Astrocyte (in vitro differentiated cells and primary cell): ENCODE data around the gene PKDCC. TPM values are rescaled to one million over a fixed set of nuclear protein-coding genes. Genes with fewer than 3 reads are reported as not detected.
A peak's percentile ranks its signal among the peaks of the same experiment; 100 is the strongest.

Source experiments
- DNase-seq: peaks from one replicate; pipeline ENCODE4 v3.0.0-alpha.2; 2010; ENCODE audit warnings: low read depth
- FAIRE-seq: peaks from 2 replicates; lab custom pipeline; 2011; peaks lifted over from hg19 to GRCh38; lab: Jason Lieb, UNC
- H2AFZ ChIP-seq: 2 replicates; pipeline ENCODE4 v1.6.0; 2012; ENCODE audit warnings: low read depth, low read length, inconsistent platforms
- H3K27ac ChIP-seq: 2 replicates; pipeline ENCODE4 v1.5.1; 2011; ENCODE audit warnings: low read depth, low read length, inconsistent platforms
- H3K27me3 ChIP-seq: 2 replicates; pipeline ENCODE4 v1.6.0; 2011; ENCODE audit warnings: low read length, inconsistent platforms; ENCODE audit not compliant: insufficient read depth
- H3K36me3 ChIP-seq: 2 replicates; pipeline ENCODE4 v1.5.1; 2011; ENCODE audit warnings: low read length, inconsistent platforms; ENCODE audit not compliant: insufficient read depth
- H3K4me1 ChIP-seq: 2 replicates; pipeline ENCODE4 v1.5.1; 2011; ENCODE audit warnings: low read length, inconsistent platforms; ENCODE audit not compliant: insufficient read depth
- H3K4me2 ChIP-seq: 2 replicates; pipeline ENCODE4 v1.6.0; 2012; ENCODE audit warnings: low read length, inconsistent platforms
- H3K4me3 ChIP-seq: 2 replicates; pipeline ENCODE4 v1.5.1; 2011; ENCODE audit warnings: low read depth, mild to moderate bottlenecking, low read length, inconsistent platforms; ENCODE audit not compliant: insufficient read depth
- H3K79me2 ChIP-seq: 2 replicates; pipeline ENCODE4 v1.6.0; 2012; ENCODE audit warnings: mild to moderate bottlenecking, low read length, inconsistent platforms; ENCODE audit not compliant: insufficient read depth
- H3K9ac ChIP-seq: 2 replicates; pipeline ENCODE4 v1.6.0; 2012; ENCODE audit warnings: mild to moderate bottlenecking, low read length, inconsistent platforms
- H3K9me3 ChIP-seq: 2 replicates; pipeline ENCODE4 v1.5.1; 2012; ENCODE audit warnings: low read depth, mild to moderate bottlenecking, low read length, inconsistent platforms; ENCODE audit not compliant: insufficient read depth
- H4K20me1 ChIP-seq: 2 replicates; pipeline ENCODE4 v1.6.0; 2012; ENCODE audit warnings: low read length, inconsistent platforms; ENCODE audit not compliant: insufficient read depth
- H3K27ac Mint-ChIP-seq: one replicate; pipeline ENCODE4 v1.8.0; 2021; ENCODE audit warnings: mild to moderate bottlenecking, mixed read lengths; ENCODE audit not compliant: unreplicated experiment
- H3K27me3 Mint-ChIP-seq: one replicate; pipeline ENCODE4 v1.8.0; 2021; ENCODE audit warnings: low read depth, mixed read lengths; ENCODE audit not compliant: unreplicated experiment
- H3K36me3 Mint-ChIP-seq: one replicate; pipeline ENCODE4 v1.8.0; 2021; ENCODE audit warnings: low read depth, mixed read lengths; ENCODE audit not compliant: unreplicated experiment
- H3K4me1 Mint-ChIP-seq: one replicate; pipeline ENCODE4 v1.8.0; 2021; ENCODE audit warnings: low read depth, mixed read lengths; ENCODE audit not compliant: unreplicated experiment
- H3K4me3 Mint-ChIP-seq: one replicate; pipeline ENCODE4 v1.8.0; 2021; ENCODE audit warnings: mild to moderate bottlenecking, moderate library complexity, mixed read lengths; ENCODE audit not compliant: unreplicated experiment
- H3K9me3 Mint-ChIP-seq: one replicate; pipeline ENCODE4 v1.8.0; 2021; ENCODE audit warnings: mild to moderate bottlenecking, mixed read lengths; ENCODE audit not compliant: unreplicated experiment
- EZH2 ChIP-seq: IDR thresholded peaks from 2 replicates; pipeline ENCODE4 v1.6.1; 2012; ENCODE audit warnings: mild to moderate bottlenecking, low read length, inconsistent platforms; ENCODE audit not compliant: insufficient read depth
- total RNA-seq: library from RNA; stranded (reverse); gene quantifications from 2 replicates; pipeline ENCODE4 v1.2.1, GENCODE V29; 2021
- TF ChIP-seq, protein P1 (sequence below): IDR thresholded peaks from 2 replicates; pipeline ENCODE4 v1.5.1; 2011; ENCODE audit warnings: low read depth, mild to moderate bottlenecking, inconsistent platforms, low read length, moderate library complexity; ENCODE audit not compliant: insufficient read depth

PKDCC gene
- total RNA-seq, 1 donor from 2014 or later: 6.9 TPM

DNA sequence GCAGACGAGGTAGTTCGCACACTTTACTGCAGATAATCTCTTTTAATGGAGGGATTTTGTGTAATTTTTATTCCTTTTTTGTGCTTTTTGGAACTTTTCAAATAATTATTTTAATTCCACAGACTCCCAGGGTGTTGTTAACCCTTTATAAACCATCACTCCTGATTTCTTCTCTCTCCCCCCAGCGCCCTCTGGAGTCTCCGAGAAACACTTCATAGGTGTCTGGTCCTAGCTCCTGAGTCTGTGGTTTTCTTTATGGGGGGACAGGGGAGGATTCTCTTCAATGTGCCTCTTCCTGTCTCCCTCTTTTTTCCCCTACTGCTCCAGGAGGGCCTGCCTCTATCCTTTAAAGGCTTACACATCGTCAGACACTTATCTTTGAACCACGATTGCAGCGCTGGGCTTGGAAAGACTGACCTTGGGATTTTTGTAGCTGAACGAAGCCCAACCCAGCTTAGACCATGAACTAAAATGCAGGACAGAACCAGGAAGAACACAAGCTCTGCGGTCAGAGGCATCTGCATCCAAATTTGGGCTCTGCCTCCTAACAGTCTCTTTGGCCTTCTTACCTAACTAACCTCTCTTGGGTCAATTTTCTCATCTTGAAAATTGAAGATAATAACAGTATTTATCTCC is 7.1 kb upstream of the PKDCC start:
- peaks cover 28% of the 10 kb centered on the region for H3K27me3 Mint-ChIP-seq
- H3K4me3 ChIP-seq: no peak overlapping the region
- no peak overlapping the region for H3K4me2 ChIP-seq
- FAIRE-seq: no peak
- no peak overlapping the region for H3K9ac ChIP-seq
- H2AFZ ChIP-seq: no peak overlapping the region
- no peak overlapping the region for H3K27ac Mint-ChIP-seq
- H3K79me2 ChIP-seq: no peaks in the 10 kb centered on the region
- H3K9me3 Mint-ChIP-seq: no peaks in the 10 kb centered on the region
- H3K4me1 ChIP-seq: no peaks in the 10 kb centered on the region
- H3K9me3 ChIP-seq: no peaks in the 10 kb centered on the region
- H3K27ac ChIP-seq: no peak overlapping the region
- no peak overlapping the region for H3K4me3 Mint-ChIP-seq
- H3K4me1 Mint-ChIP-seq: no peaks in the 10 kb centered on the region
- no peaks in the 10 kb centered on the region for H4K20me1 ChIP-seq
- H3K36me3 Mint-ChIP-seq: peaks cover 4% of the 10 kb centered on the region
- H3K36me3 ChIP-seq: no peaks in the 10 kb centered on the region
- no peak for DNase-seq
- peaks cover 5% of the 10 kb centered on the region for H3K27me3 ChIP-seq
- no peak for TF ChIP-seq EZH2
- TF ChIP-seq, protein P1, sequence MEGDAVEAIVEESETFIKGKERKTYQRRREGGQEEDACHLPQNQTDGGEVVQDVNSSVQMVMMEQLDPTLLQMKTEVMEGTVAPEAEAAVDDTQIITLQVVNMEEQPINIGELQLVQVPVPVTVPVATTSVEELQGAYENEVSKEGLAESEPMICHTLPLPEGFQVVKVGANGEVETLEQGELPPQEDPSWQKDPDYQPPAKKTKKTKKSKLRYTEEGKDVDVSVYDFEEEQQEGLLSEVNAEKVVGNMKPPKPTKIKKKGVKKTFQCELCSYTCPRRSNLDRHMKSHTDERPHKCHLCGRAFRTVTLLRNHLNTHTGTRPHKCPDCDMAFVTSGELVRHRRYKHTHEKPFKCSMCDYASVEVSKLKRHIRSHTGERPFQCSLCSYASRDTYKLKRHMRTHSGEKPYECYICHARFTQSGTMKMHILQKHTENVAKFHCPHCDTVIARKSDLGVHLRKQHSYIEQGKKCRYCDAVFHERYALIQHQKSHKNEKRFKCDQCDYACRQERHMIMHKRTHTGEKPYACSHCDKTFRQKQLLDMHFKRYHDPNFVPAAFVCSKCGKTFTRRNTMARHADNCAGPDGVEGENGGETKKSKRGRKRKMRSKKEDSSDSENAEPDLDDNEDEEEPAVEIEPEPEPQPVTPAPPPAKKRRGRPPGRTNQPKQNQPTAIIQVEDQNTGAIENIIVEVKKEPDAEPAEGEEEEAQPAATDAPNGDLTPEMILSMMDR: peak; percentile 12

DNA sequence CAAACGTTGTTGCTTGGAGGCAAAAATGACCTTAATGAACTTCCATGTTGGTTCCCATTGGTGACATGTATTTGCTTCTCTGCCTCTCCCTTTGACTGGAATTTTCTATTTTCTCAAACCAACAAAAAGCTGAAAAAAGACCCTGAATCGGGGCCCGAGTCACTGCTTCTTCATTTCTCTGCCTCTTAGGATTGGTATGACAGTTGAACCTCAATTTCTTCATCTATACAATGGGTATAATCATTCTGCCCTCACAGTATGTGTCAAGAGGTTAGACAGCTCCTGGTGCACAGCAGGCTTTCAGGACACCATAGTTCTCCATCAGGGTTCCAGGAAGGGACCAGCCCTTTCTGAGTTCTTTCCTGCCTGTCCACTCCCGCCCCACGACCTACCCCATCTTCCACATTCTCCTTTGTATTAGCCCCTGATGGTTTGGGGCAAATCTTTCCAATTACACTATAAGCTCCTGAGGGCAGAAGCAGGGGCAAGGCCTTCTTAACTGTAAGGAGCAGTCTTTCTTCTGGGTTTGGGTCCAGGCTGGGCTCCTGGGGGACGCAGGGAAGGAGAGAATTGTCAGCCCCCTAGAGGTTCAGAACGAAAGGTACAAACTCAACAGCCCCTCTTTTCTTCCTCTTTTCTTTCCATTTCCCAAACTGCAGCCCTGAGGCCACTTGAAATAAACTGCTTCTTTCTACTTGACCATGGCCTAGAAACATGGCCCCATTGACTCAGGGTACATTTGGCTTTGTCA is 6.3 kb upstream of the PKDCC start:
- H3K27me3 ChIP-seq: peaks cover 5% of the 10 kb centered on the region
- no peaks in the 10 kb centered on the region for H3K9me3 ChIP-seq
- H3K9ac ChIP-seq: no peak overlapping the region
- no peaks in the 10 kb centered on the region for H4K20me1 ChIP-seq
- no peaks in the 10 kb centered on the region for H3K36me3 ChIP-seq
- H3K4me3 Mint-ChIP-seq: no peak overlapping the region
- no peaks in the 10 kb centered on the region for H3K9me3 Mint-ChIP-seq
- TF ChIP-seq, protein P1: no peak
- no peak for TF ChIP-seq EZH2
- FAIRE-seq (no peak), DNase-seq (no peak)
- H3K27ac ChIP-seq: no peak overlapping the region
- H3K79me2 ChIP-seq: no peaks in the 10 kb centered on the region
- peaks cover 28% of the 10 kb centered on the region for H3K27me3 Mint-ChIP-seq
- no peaks in the 10 kb centered on the region for H3K4me1 ChIP-seq
- no peak overlapping the region for H3K4me2 ChIP-seq
- no peak overlapping the region for H2AFZ ChIP-seq
- H3K27ac Mint-ChIP-seq: no peak overlapping the region
- H3K4me3 ChIP-seq: no peak overlapping the region
- H3K4me1 Mint-ChIP-seq: no peaks in the 10 kb centered on the region
- H3K36me3 Mint-ChIP-seq: peaks cover 4% of the 10 kb centered on the region
